Measurements from ENCODE around the gene WWOX. TPM values are rescaled to one million over a fixed set of nuclear protein-coding genes. Genes with fewer than 3 reads are reported as not detected.

The WWOX gene
- total and polyA plus RNA-seq, 2 of the 4 experiments (the other 2 are of a cell fraction) = 2.7 to 5.4 TPM

DNA sequence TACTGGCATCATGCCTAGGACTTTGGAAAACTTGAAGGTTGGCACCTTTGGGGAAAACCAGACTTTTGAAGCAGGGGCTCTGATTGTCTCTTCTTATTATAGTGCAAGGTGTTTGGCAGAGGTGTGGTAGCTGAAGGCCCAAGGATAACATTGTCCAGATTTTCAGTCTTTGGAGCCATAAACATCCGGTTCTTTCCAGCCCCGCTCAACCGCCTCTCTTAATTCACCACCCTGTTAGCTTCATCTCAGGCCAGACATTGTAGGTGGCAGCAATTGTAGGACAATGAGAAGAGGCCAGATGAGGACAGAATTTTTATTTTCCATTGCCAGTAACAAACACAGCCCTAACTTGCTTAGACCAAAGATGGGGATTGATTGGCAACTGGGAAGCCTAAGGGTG lies 851.3 kb downstream of the WWOX start:
- Histone ChIP-seq H2AK5ac (ENCODE audit: low read depth, low read length) (no peak overlapping the region), H3K4me1 (ENCODE audit: control insufficient read depth, insufficient read depth, low read length) (no peaks in the 10 kb centered on the region), H3K14ac (replicated peaks; ENCODE audit: low read depth, low read length) (no peak overlapping the region), H4K5ac (ENCODE audit: low read depth, low read length) (no peak overlapping the region), H3K36me3 (ENCODE audit: control insufficient read depth, insufficient read depth, low read length) (no peaks in the 10 kb centered on the region), H4K8ac (ENCODE audit: low read depth in 2 of 2, low read length in 2 of 2) (no peak overlapping the region), H2BK15ac (ENCODE audit: low read depth, low read length) (no peak overlapping the region), H3K27ac (ENCODE audit: insufficient read depth, low read length) (no peak overlapping the region), H3K27me3 (ENCODE audit: control insufficient read depth, insufficient read depth, low read length) (no peaks in the 10 kb centered on the region), H2BK20ac (ENCODE audit: low read depth, low read length) (no peak overlapping the region), H3K4ac (ENCODE audit: low read depth, low read length) (no peak overlapping the region), H3K9me3 (ENCODE audit: control insufficient read depth, insufficient read depth, low read length) (peaks cover 39% of the 10 kb centered on the region), H3K4me2 (ENCODE audit: low read depth, low read length) (no peak overlapping the region), H4K91ac (ENCODE audit: insufficient read depth, low read depth, low read length) (no peak overlapping the region), H3K79me1 (ENCODE audit: low read depth in 1 of 2, low read length in 2 of 2) (no peaks in the 10 kb centered on the region), H3K9ac (ENCODE audit: low read depth, low read length) (no peak overlapping the region), H2AK9ac (replicated peaks; ENCODE audit: low read depth, low read length, poor library complexity) (no peak overlapping the region), H3K23ac (ENCODE audit: low read depth, low read length) (no peak overlapping the region), H2BK5ac (ENCODE audit: low read depth, low read length, poor library complexity, severe bottlenecking) (no peak overlapping the region), H2AFZ (replicated peaks; ENCODE audit: low read length, poor library complexity) (no peak overlapping the region), H3K9me1 (ENCODE audit: insufficient read depth, low read length) (no peaks in the 10 kb centered on the region), H2BK120ac (ENCODE audit: low read depth, low read length) (no peak overlapping the region), H3K18ac (ENCODE audit: low read depth, low read length) (no peak overlapping the region), H3K56ac (ENCODE audit: extremely low read depth, insufficient read depth, low read length) (no peak overlapping the region), H4K20me1 (ENCODE audit: insufficient read depth, low read length) (no peaks in the 10 kb centered on the region), H3K4me3 (ENCODE audit: insufficient read depth, low read depth, low read length) (no peak overlapping the region)
- in situ Hi-C loops (cut with MboI; ENCODE audit: low sequenced_read_pairs) = no loop called here
- ATAC-seq (ENCODE audit: low read depth) (no peak), DNase-seq (no peak)
- POLR2A ChIA-PET (ENCODE audit: unreplicated experiment) = no interaction called here
- WGBS, 2 experiments (ENCODE audit: extremely low coverage in 2 of 2, insufficient read length in 1 of 2) = no CpG with 5 or more reads among the region's 3 CpGs
- dilution Hi-C loops (cut with HindIII; ENCODE audit: low sequenced_read_pairs, unreplicated experiment) = no loop called here
- BruUV-seq (replicated peaks) = no TSS peak
- TF ChIP-seq RCOR1 (IDR thresholded peaks at IDR 0.05; ENCODE audit: insufficient replicate concordance, low read length) (no peak), SMC3 (IDR thresholded peaks at IDR 0.05; ENCODE audit: low read depth, low read length) (no peak), CHD1 (IDR thresholded peaks at IDR 0.05; ENCODE audit: low read depth, low read length) (no peak), CEBPB (IDR thresholded peaks at IDR 0.05; ENCODE audit: low read depth, low read length) (no peak)
- TF ChIP-seq, protein P1, sequence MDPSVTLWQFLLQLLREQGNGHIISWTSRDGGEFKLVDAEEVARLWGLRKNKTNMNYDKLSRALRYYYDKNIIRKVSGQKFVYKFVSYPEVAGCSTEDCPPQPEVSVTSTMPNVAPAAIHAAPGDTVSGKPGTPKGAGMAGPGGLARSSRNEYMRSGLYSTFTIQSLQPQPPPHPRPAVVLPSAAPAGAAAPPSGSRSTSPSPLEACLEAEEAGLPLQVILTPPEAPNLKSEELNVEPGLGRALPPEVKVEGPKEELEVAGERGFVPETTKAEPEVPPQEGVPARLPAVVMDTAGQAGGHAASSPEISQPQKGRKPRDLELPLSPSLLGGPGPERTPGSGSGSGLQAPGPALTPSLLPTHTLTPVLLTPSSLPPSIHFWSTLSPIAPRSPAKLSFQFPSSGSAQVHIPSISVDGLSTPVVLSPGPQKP (IDR thresholded peaks at IDR 0.05; ENCODE audit: borderline replicate concordance, low read depth, low read length) = no peak
- CTCF ChIA-PET = no interaction called here
- intact Hi-C loops (cut with micrococcal nuclease) = no loop called here
